ENCODE measurements around the gene PRELP. TPM values are rescaled to one million over a fixed set of nuclear protein-coding genes. Genes with fewer than 3 reads are reported as not detected.

PRELP gene
- total and polyA plus RNA-seq, 9 of the 15 experiments (the other 6 are each of a cell fraction or from before 2014, with no cell fraction given) = 0.04 TPM; not detected in 8

GRCh38 chr1:203427451-203427850, 48.2 kb upstream of the PRELP start (continued):
- no peak for TF ChIP-seq RERE (CRISPR knock-in tag; IDR thresholded peaks at IDR 0.05; ENCODE audit: borderline replicate concordance)
- no peak for TF ChIP-seq KDM2B (CRISPR knock-in tag; IDR thresholded peaks at IDR 0.05)

GRCh38 chr1:203428981-203429599, 46.5 kb upstream of the PRELP start:
- under 1% methylated on average over 11 of the region's 11 CpGs for WGBS (ENCODE audit: insufficient coverage, low coverage, missing lambda C conversion rate)
- TF ChIP-seq TARDBP (IDR thresholded peaks at IDR 0.05) (no peak), E2F8 (IDR thresholded peaks at IDR 0.05; ENCODE audit: low read depth, partially characterized antibody) (no peak), NFIC (IDR thresholded peaks at IDR 0.05) (peak; percentile 35; the same call in 1 of the 2 replicates)
- Histone ChIP-seq H3K9ac (ENCODE audit: insufficient read depth in 1 of 2, low read depth in 2 of 2, low read length in 2 of 2) (no peak overlapping the region), H3K4me1 (replicated peaks in 1 of 2; ENCODE audit: control insufficient read depth in 2 of 2, insufficient read depth in 2 of 2, low read length in 2 of 2) (no peaks in the 10 kb centered on the region), H3K27me3 (ENCODE audit: control insufficient read depth in 2 of 2, insufficient read depth in 2 of 2, low read length in 2 of 2) (peaks cover 20 to 57% of the 10 kb centered on the region in 2 experiments), H3K27ac (ENCODE audit: extremely low read depth, low read depth, low read length) (no peak overlapping the region), H2AFZ (ENCODE audit: low read depth, low read length) (no peak overlapping the region), H3K9me3 (replicated peaks; ENCODE audit: control insufficient read depth, insufficient read depth, low read depth, low read length) (no peaks in the 10 kb centered on the region), H4K20me1 (replicated peaks; ENCODE audit: control insufficient read depth, insufficient read depth, low read length) (no peaks in the 10 kb centered on the region), H3K4me3 (no peak overlapping the region), H3K36me3 (ENCODE audit: control insufficient read depth, insufficient read depth, low read length) (no peaks in the 10 kb centered on the region), H3K79me2 (ENCODE audit: control insufficient read depth, insufficient read depth, low read length) (no peaks in the 10 kb centered on the region), H3K4me2 (ENCODE audit: insufficient read depth, low read length) (no peak overlapping the region), H3K9me1 (ENCODE audit: control insufficient read depth, insufficient read depth, low read length) (no peaks in the 10 kb centered on the region)
- BruUV-seq (replicated peaks) = no TSS peak
- ChIA-PET CTCF (ENCODE audit: low intra/inter-chr PET ratio) (no interaction called here), POLR2A (interaction anchor here (1.0 kb wide), 1 partner anchor 10 kb away, joined by 3 read pairs; no protein-coding TSS in a partner anchor)
- FAIRE-seq (no peak), DNase-seq (ENCODE audit: extremely low read depth in 1 of 4, low spot score in 3 of 4) (no peak), ATAC-seq (no peak)
- in situ Hi-C loops (cut with MboI) (no loop called here), intact Hi-C loops (cut with micrococcal nuclease) (no loop called here)
